SHP77 treated with DMSO at 0.1 percent for 48 hours (cell line): Measurements from ENCODE around the gene DYNLT2.
A peak's percentile ranks its signal among the peaks of the same experiment; 100 is the strongest.

ENCODE experiments used
- DNase-seq: peaks from one replicate; lab custom pipeline; 2025; lab: John Stamatoyannopoulos, UW

Gene DYNLT2

GRCh38 chr6:169738204-169738975 lies 13.0 kb downstream of the DYNLT2 start:
- DNase-seq = no peak

- no peak for DNase-seq
These were observed 21.4 kb downstream of the DYNLT2 start for GRCh38 chr6:169729961-169730360.

- DNase-seq = no peak
These were observed 24.4 kb downstream of the DYNLT2 start for GRCh38 chr6:169726963-169727362.

GRCh38 chr6:169726049-169726400 lies 25.3 kb downstream of the DYNLT2 start:
- DNase-seq = no peak

- peak; percentile 34 for DNase-seq
These were observed 26.0 kb downstream of the DYNLT2 start for GRCh38 chr6:169725125-169726048.

GRCh38 chr6:169724494-169725124 lies 26.8 kb downstream of the DYNLT2 start, which contains the start of gene PHF10:
TSS of gene PHF10 (minus strand) at chr6:169724500. CDS start at chr6:169723931, 569 bp downstream.
- DNase-seq = peak; percentile 37

- DNase-seq = no peak
These were observed 27.3 kb downstream of the DYNLT2 start for GRCh38 chr6:169723991-169724493.

GRCh38 chr6:169723200-169723909 lies 28.0 kb downstream of the DYNLT2 start:
- DNase-seq = peak; percentile 5

- no peak for DNase-seq
These were observed 28.8 kb downstream of the DYNLT2 start for GRCh38 chr6:169722362-169723199.

GRCh38 chr6:169720207-169720855 lies 31.0 kb downstream of the DYNLT2 start:
- DNase-seq = no peak

- DNase-seq = no peak
These were observed 32.3 kb downstream of the DYNLT2 start for GRCh38 chr6:169719117-169719516.

- no peak for DNase-seq
These were observed 36.8 kb downstream of the DYNLT2 start for GRCh38 chr6:169714595-169714994.

GRCh38 chr6:169714178-169714577 lies 37.2 kb downstream of the DYNLT2 start:
- DNase-seq = no peak

GRCh38 chr6:169710009-169710408 lies 41.4 kb downstream of the DYNLT2 start:
- no peak for DNase-seq

GRCh38 chr6:169709293-169709692 lies 42.1 kb downstream of the DYNLT2 start:
- DNase-seq = no peak

GRCh38 chr6:169707772-169708171 lies 43.6 kb downstream of the DYNLT2 start:
- DNase-seq = no peak

- DNase-seq = no peak
These were observed 48.5 kb downstream of the DYNLT2 start for GRCh38 chr6:169702840-169703246.

GRCh38 chr6:169701954-169702839 lies 49.2 kb downstream of the DYNLT2 start, which contains the start of the genes C6orf120 and WDR27:
TSS of gene C6orf120 (plus strand) at chr6:169702126. CDS start at chr6:169702460, 334 bp downstream.
TSS of gene WDR27 (minus strand) at chr6:169702029. CDS start at chr6:169689005, 13,024 bp downstream.
- peak; percentile 82 for DNase-seq
